Keratinocyte (primary cell): Measurements from ENCODE around the gene PARD6B.

Experiments used
- CTCF ChIP-seq, 3 experiments: IDR thresholded peaks in 1 of 3; conservative IDR thresholded peaks in 1 of 3; optimal IDR thresholded peaks in 1 of 3; 2 replicates in 2 of 3; 3 replicates in 1 of 3; pipeline versions ENCODE3 to v1.5.1; 2011; ENCODE audit warnings: low read length in 3 of 3, mild to moderate bottlenecking in 3 of 3, moderate library complexity in 2 of 3, control low read depth in 1 of 3, inconsistent platforms in 1 of 3; ENCODE audit not compliant: insufficient read depth in 2 of 3; ENCODE audit errors: extremely low read depth in 1 of 3
- EZH2 ChIP-seq: IDR thresholded peaks from one replicate; pipeline ENCODE4 v1.6.1; 2012; ENCODE audit warnings: inconsistent platforms, mild to moderate bottlenecking, low read length, moderate library complexity

GRCh38 chr20:50806126-50806768 is 74.9 kb downstream of the PARD6B start:
- TF ChIP-seq CTCF (optimal IDR thresholded peaks at IDR 0.05 in 1 of 3, IDR thresholded peaks at IDR 0.05 in 1 of 3, conservative IDR thresholded peaks at IDR 0.05 in 1 of 3; ENCODE audit: extremely low read depth in 1 of 3, insufficient read depth in 2 of 3, low read length in 3 of 3) (no peak), EZH2 (no peak)
